HG02981 (cell line): ENCODE measurements around the gene DPM3.
A peak's percentile ranks its signal among the peaks of the same experiment; 100 is the strongest.
"Not testable (repeated sequence)": the region's sequence is repeated elsewhere in the genome, so short reads cannot be mapped to it uniquely, and the experiment has no call there.

Experiments used
- ATAC-seq: cut with Tn5 transposase; IDR thresholded peaks from one replicate; pipeline ENCODE4 v1.9.1; 2021; ENCODE audit warnings: mild to moderate bottlenecking, moderate library complexity; ENCODE audit not compliant: unreplicated experiment

Gene DPM3, protein sequence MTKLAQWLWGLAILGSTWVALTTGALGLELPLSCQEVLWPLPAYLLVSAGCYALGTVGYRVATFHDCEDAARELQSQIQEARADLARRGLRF

DNA sequence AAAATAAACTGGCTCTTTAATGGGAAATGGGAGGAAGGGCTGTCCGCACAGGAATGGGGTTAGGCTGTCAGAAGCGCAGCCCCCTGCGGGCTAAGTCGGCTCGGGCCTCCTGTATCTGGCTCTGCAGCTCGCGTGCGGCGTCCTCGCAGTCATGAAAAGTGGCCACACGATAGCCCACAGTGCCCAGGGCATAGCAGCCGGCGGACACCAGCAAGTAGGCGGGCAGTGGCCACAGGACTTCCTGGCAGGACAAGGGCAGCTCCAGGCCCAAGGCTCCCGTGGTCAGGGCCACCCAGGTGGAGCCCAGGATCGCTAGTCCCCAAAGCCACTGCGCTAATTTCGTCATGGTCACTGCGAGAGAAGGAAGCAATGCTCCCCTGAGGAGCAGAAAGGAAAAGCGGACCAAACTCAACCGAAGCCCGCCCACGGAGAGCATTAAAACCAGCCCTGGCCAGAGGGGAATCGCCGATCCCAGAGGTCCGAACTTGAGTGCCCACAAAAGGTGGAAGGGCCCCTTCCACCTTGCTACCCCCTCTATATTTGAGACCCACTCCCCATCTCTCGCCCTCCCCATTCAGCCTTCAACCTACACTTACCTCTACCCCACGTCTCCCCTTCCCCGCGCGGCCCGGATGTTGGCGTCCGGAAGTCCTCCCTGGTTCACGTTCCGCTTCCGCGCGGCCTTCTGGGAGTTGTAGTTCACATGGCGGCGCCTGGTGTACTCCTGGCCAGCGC is at the start of gene DPM3:
Gene DPM3, minus strand, starts transcription at position 637 of the 735 bp plus-strand sequence. Its CDS starts 291 bp downstream, at position 346.
- peak; percentile 64 for ATAC-seq

DNA sequence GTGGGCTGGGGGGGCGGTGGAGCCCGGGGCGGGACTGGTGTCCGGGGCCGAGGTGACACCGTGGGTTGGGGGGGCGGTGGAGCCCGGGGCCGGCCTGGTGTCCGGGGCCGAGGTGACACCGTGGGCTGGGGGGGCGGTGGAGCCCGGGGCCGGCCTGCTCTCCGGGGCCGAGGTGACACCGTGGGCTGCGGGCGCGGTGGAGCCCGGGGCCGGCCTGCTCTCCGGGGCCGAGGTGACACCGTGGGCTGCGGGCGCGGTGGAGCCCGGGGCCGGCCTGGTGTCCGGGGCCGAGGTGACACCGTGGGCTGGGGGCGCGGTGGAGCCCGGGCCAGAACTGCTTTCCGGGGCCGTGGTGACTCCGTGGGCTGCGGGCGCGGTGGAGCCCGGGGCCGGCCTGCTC is 49.6 kb upstream of the DPM3 start:
- ATAC-seq: not testable (repeated sequence)

DNA sequence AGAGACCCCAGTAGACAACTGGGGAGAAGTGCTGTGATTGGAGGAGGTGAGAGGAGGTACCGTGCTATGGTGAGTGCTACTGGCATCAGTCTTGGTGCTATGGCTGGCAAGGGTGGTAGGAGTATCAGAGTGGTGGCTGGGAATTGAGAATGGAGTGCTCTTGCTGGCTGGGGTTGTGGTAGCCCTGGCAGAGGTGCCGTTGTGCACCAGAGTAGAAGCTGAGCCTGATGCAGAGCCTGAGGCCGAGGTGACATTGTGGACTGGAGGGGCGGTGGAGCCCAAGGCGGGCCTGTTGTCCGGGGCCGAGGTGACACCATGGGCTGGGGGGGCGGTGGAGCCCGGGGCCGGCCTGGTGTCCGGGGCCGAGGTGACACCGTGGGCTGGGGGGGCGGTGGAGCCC is 47.9 kb upstream of the DPM3 start:
- no peak for ATAC-seq

DNA sequence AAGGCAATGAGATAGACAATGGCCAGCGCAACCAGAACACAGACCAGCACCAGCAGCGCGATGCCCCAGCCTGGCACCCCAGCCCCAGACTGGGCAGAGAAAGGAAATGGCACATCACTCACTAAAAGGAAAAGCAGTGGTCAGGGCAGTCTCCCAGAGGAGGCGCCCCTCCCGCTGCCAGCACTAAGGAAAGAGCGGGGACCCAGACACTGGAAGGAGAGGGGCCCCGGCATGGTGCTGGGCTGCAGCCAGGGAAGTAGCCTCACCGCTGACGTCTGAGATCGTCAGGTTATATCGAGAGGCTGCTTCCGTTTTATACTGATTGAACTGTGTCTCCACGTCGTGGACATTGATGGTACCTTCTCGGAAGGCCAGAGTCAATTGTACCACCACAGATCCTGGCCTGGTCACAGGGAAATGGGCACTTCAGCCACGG is 47.1 kb upstream of the DPM3 start:
- no peak for ATAC-seq

DNA sequence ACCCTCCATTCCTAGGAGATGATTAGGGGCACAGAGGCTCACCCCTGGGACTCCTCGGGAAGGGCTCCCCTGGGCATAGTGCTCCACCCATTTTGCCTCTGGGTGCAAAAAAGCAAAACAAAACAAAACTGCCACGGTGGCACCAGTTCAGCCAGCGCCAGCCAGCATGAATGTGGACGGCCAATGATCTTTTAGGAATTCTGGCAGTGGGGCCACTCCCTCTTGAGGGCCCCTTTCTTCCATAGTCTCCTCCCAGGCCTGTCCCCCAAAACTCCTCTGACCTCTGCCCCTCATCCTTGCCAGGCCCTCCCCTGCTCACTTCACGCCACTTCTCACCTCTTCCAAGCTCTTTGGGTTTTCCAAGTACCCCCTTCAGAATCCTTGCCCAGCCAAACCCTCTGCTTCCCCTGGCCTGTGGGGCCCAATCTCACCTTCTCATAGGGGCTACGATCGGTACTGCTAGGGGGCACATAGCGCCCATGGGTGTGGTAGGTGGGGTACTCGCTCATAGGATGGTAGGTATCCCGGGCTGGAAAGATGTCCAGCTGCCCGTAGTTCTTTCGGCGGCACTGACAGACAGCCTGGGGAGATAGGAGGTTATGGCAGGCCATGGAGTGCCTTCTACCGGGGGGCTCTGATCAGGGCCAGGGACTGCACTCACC is 46.6 kb upstream of the DPM3 start:
- ATAC-seq: no peak

DNA sequence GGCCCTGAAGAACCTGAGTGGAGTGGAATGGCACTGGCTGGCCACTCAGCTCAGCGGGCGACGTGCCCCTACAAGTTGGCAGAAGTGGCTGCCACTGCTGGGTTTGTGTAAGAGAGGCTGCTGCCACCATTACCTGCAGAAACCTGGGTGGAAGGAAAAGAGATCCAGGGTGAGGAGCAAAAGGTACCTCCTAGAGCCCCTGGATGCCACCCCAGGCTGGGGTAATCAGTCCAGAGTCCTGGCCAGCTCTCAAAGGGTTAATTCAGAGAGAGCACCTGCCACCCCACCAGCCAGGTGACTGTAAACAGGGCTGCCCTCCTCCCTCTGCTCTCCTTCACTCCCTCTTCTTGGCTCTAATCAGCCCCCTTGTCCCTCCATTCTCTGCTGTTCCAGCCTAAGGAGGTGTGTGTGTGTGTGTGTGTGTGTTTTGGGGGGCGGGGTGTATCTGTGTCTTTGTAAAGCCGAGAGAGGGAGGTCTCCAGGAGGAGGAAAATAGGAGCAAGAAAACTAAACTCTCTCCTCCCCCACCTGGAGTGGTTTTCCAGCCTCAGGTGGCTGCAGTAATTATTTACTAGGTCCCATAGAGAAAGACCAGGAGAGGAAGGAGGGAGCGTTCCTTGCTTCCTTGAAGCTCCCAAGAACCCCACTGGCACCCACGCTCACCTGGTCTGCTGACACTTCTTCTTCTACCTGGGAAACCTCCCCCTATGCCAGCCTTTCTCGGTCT is 45.9 kb upstream of the DPM3 start:
- no peak for ATAC-seq

DNA sequence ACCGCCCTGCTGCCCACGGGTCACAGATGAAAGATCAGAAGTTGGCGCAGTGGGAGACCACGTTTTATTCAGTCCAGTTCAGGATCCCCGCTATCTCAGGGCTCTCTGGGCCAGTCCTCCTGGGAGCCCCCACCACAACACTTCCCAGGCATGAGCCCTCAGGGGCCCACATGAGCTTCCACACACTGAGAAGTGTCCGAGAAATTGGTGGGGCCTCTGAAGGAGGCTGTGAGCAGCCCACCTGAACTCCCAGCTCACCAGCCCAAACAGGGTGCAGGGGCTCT is 45.4 kb upstream of the DPM3 start:
- no peak for ATAC-seq

DNA sequence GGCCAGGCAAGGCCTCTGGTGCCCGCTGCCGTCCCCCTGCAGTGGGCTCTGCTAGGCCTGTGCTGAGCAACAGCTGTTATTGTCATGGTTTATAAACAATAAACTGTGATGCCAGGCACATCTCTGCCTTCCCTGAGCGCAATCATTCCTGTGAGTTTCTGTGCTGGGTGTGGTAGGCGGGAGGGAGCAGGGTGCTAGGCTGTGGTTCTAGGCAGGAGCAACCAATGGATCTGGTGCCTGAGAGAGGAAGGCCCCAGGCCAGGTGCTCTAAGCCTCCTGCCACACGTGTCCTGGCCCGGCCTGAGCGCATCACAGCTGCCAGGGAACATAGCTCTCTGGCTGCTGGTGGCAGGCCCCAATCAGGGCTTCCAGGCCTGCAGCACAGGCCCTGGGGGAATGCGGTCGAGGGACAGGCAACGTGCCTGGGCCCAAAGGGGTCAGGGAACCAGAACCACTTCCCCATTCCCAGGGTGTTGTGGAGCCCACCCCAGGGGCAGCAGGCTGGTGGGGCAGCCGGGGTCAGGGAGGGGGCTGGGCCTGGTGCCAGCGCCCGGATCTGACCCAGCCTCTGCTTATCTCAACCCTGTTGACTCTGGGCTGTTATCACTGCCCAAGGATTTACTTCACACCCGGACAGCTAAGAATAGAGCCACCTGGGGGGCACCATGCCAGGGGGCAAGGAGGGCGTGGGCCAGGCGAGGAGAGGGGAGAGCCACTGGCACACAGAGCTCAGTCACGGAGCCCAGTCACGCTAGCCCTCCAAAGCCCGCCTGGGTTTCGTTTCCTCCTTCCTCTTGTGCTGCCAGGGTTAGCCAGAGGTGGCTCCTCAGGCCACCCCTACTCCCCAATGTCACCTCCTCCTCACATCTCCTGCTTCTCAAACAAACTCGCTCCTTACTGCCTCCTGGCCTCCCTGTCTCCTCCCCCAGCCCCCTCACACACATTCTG is 44.8 kb upstream of the DPM3 start:
- peak; percentile 77 for ATAC-seq

DNA sequence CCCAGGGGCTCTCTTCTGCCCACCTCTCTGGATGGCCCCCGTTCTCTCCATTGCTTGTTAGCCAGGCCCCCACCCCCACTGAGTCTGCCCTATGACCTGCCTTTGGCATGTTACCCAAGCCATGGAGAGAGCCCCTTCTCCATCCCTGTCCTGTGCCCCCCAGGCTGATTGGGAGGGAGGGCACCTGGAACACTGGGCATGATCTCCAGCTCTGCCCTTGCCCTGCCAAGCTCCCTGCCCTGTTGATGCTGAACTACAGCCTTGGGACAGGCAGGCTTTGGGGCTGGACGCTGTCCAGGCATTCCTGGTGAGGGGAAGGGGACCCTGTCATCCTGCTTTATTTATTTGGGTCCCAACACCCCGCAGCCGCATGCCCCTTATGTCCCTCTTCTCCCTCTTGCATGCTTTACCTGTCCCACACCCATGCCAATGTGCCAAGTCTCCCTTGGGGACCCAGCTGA is 44.0 kb upstream of the DPM3 start:
- ATAC-seq: no peak

DNA sequence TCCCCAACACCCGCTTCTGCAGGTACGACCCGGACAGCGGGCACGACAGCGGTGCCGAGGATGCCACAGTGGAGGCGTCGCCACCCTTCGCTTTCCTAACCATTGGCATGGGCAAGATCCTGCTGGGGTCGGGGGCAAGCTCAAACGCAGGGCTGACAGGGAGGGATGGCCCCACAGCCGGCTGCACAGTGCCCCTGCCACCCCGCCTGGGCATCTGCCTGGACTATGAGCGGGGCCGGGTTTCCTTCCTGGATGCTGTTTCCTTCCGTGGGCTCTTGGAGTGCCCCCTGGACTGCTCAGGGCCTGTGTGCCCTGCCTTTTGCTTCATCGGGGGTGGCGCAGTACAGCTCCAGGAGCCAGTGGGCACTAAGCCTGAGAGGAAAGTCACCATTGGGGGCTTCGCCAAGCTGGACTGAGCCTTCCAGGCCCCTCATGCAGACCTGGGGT is 43.5 kb upstream of the DPM3 start:
- no peak for ATAC-seq

DNA sequence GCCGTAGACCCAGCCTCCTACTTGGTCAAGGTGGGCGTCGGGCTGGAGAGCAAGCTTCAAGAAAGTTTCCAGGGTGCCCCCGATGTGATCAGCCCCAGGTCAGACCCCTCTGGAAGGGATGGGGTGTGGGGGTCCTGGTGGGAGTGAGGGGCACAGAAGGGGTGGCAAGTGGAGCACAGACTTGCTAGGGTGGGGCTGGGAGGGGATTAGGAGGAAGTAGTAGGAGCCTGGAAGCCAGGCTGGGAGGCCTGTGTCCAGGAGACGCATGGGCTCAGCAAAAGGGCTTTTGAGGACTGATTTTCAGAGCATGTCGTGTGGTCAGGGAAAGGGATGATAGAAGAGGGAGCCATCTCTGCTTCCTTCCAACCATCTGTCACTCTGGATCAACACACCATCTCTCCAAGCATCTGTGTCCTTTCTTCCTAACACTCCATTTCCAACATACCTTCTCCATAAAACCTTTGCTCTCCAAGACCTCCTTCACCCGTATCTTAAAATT is 41.8 kb upstream of the DPM3 start:
- ATAC-seq: no peak

DNA sequence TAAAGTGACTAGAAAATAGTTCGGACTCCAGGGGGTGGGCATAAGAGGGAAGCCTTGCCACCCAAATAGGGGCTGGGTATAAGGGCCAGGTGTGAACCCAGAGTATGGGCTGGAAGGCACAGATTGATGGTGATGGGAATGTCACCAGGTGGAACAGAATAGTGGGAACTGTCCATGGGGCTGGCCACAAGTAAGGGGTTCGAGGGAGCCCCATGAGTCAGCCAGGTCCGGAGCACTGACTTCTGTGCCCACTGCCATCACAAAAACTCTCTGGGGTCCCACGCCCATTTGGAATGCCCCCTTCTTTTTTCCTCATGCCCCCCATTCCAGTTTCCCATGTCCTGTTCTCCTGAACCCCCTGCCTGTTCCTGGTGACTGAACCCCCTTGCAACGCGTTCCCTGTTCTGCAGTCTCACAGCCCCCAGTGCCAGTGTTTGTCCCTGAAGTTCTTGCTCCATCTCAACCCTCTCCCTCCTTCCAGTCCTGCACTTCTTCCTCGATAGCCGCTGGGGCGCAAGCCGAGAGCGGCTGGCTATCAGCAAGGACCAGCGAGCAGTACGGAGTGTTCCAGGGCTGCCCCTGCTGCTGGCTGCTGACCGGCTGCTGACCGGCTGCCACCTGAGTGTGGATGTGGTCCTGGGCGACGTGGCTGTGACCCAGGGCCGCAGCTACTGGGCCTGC is 41.2 kb upstream of the DPM3 start:
- no peak for ATAC-seq

DNA sequence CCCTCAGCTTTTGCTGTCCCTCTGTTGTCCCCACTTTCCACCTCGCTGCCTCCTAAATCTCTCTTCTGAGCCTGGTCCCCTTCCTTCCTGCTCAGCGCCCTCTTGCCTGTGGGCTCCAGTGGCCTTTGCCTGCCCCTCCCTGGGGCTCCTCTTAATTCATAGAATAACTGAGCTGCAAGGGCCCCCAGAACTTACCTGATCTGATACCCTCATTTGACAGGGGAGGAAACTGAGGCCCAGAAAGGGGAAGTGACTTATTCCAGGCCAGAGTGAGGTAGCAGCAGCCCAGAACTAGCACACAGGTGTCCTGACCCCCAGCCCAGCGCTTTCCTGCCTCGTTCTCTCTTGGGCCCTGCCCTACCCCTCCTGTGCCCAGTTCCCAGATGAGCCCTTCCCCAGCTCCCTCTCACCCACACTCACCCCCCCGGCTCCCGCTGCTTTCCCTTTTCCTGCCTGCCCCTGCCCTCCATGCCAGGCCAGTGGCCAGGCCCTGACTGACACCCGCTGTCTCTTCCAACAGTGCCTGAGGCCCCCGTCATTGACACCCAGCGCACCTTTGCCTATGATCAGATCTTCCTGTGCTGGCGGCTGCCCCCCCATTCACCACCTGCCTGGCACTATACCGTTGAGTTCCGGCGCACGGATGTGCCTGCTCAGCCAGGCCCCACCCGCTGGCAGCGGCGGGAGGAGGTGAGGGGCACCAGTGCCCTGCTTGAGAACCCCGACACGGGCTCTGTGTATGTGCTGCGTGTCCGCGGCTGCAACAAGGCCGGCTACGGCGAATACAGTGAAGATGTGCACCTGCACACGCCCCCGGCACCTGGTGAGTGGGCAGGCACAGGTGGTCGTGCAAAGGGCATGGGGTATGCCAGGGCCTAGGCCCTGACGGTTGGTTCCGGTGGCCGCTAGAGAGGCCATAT is 39.0 kb upstream of the DPM3 start:
- ATAC-seq: no peak

DNA sequence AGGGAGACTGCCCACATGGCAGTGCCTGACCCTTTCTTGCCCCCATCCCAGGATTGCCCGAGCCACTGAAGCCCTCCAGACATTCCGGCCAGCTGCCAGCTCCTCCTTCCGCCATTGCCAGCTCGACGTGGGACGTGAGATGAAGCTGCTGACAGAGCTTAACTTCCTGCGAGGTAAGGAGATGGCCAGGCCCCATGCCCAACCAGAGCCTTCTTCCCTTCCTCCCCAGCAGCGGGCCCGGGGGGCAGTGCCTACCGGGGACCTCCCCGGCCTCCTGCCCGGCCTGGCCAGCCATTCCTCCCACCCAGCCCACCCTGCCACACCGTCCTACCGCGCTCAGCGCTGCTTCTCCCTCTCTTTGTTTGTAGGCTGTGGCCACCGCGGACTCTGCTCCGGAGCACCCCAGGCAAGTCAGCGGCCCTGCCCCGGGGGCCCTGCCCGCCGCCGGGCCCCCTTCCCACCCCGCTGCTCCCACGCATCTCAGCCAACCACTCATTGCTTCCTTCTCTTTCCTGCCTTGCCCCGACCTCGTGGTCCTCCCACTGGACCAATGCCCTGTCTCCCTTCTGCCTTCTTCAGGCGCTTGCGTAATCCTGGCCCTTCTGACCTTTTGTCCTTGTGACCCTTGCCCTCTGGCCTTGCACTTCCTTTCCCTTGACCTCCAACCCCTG is 38.2 kb upstream of the DPM3 start:
- no peak for ATAC-seq

DNA sequence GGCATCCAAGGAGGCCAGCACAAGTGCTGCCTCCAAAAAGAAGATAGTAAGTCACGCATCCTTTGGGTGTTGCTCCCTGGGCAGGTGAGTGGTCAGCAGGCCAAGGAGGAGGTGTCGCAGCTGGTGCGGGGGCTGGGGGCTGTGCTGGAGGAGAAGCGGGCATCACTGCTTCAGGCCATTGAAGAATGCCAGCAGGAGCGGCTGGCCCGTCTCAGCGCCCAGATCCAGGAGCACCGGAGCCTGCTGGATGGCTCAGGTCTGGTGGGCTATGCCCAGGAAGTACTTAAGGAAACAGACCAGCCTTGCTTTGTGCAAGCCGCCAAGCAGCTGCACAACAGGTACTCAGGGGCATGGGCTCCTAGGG is 37.6 kb upstream of the DPM3 start:
- ATAC-seq: no peak

DNA sequence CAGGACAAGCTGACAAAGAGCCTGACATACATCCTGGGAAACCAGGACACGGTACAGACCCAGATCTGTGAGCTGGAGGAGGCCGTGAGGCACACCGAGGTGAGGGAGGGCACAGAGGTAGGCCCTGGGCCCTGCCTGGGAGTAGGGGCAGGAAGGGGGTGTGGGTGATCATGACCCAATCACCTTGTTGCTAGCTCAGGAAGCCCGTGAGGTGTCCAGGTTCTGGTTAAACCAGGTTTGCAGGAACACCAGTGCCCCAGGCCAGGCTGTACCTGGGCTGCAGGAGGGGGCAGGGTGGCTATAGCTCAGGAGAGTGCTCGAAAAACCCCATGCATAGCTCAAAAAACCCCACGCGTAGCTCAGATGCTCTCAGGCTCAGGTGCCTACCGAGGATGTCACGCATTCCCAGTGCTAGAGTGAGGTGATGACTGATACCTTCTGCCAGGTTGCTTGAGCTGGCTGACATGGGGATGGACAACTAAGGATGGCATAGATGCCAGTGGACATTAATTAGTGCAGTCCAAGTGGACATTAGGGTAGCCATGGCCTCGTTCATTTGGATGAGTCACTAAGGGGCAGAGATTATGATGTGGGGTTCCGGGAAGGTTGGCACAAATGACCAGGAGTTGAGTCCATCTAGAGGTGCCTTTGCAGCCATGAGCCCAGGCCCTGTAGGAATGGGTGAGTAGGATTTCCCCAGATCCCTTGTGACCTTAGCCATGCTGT is 37.0 kb upstream of the DPM3 start:
- ATAC-seq: no peak

DNA sequence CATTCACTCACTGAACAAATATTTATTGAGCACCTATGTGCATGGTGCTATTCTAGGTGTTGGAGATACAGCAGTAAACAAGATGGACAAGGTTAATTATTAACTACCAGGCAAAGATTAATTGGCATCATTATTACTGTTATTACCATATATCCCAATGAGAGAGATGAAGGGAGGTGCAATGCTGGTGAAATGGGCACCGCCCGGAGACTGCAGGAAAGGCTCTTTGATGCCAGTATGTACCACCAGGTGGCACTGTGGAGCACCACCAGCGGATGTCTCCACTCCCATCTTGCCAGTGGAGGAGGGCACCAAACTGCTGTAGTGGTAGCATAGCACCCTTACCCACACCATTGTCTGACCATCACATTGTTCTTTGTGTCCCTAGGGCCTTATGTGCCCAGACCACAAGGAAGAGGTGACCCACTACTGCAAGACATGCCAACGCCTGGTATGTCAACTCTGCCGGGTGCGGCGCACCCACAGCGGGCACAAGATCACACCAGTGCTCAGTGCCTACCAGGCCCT is 36.3 kb upstream of the DPM3 start:
- no peak for ATAC-seq
